SH-SY5Y (cell line): ENCODE data around the gene MROH8.

Experiments
- GATA2 ChIP-seq: IDR thresholded peaks from 2 replicates; pipeline ENCODE4 v1.6.1; 2011; ENCODE audit warnings: mild to moderate bottlenecking, low read depth, low read length
- GATA3 ChIP-seq: IDR thresholded peaks from 2 replicates; pipeline ENCODE4 v1.6.1; 2011; ENCODE audit warnings: low read depth, mild to moderate bottlenecking, low read length, moderate library complexity

DNA sequence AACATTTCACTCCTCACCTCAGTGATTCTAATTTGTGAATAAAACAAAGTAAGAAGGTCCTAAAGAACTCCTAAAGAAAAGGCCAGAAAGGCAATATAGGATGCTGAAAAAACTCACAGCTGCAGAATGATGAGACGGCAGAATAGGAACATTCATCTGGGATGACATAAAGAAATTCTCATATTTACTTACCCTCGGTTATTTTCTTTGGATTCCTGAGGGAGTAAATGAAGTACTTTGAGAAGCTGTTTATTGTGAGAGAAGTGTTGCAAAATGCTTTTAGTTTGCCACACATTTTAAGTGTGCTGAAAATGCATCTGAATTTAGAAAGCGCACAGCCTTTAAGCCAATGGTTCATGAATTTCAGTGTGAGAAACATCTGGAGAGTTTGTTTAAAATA, 47.9 kb downstream of the MROH8 start:
- TF ChIP-seq GATA2 (no peak), GATA3 (no peak)
